Measurements from ENCODE around the gene ASIP. TPM values are rescaled to one million over a fixed set of nuclear protein-coding genes. Genes with fewer than 3 reads are reported as not detected.

ASIP gene
- total and polyA plus RNA-seq, 2 of the 13 experiments (the other 11 are each of a cell fraction or from before 2014, with no cell fraction given): not detected

DNA sequence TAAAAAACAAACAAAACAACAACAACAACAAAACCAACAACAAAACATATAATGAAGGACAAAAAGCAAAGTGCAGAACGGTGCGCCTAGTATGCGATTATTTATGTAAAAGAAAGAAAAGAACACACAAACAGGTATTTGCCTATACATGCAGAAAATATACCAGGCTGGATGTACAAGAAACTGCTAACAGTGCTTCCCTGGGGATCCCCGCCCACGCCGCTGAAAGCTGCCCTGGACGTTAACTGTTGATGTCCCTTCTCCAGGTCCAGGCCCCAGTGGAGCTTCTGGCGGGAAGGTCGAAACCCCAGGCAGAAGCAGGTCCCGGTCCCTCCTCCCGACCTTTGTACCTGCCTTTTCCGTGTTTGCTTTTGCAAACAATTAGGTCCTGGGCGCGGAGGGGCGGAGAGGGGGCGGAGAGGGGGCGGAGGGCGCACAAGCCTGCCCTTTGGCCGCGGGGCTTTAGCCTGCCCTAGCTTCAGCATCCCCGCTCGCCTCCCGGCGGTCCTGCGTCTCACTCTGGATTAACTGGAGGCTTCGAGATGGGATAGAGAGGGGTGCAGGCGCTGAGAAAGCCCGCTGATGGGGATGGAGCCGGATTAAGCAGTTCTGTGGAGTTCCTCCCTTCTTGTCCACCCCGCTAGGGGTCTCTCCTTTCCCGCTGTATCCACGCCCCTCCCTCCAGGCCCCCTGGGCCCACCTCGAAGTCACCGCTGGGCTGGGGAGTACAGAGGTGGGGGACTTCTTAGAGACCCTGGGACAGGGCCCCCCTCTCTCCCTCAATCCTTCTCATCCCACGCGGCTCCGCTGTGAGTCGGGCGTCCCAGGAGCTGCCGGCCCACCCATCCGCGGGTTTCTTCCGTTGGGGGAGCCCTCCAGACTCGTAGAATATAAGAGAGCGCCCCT is 70.1 kb downstream of the ASIP start (continued):
- no peak; the same call in 1 of the 2 replicates for TF ChIP-seq ZNF782 (CRISPR knock-in tag; IDR thresholded peaks at IDR 0.05; ENCODE audit: borderline replicate concordance)
- TF ChIP-seq, protein P1, sequence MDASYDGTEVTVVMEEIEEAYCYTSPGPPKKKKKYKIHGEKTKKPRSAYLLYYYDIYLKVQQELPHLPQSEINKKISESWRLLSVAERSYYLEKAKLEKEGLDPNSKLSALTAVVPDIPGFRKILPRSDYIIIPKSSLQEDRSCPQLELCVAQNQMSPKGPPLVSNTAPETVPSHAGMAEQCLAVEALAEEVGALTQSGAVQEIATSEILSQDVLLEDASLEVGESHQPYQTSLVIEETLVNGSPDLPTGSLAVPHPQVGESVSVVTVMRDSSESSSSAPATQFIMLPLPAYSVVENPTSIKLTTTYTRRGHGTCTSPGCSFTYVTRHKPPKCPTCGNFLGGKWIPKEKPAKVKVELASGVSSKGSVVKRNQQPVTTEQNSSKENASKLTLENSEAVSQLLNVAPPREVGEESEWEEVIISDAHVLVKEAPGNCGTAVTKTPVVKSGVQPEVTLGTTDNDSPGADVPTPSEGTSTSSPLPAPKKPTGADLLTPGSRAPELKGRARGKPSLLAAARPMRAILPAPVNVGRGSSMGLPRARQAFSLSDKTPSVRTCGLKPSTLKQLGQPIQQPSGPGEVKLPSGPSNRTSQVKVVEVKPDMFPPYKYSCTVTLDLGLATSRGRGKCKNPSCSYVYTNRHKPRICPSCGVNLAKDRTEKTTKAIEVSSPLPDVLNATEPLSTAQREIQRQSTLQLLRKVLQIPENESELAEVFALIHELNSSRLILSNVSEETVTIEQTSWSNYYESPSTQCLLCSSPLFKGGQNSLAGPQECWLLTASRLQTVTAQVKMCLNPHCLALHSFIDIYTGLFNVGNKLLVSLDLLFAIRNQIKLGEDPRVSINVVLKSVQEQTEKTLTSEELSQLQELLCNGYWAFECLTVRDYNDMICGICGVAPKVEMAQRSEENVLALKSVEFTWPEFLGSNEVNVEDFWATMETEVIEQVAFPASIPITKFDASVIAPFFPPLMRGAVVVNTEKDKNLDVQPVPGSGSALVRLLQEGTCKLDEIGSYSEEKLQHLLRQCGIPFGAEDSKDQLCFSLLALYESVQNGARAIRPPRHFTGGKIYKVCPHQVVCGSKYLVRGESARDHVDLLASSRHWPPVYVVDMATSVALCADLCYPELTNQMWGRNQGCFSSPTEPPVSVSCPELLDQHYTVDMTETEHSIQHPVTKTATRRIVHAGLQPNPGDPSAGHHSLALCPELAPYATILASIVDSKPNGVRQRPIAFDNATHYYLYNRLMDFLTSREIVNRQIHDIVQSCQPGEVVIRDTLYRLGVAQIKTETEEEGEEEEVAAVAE (CRISPR knock-in tag; IDR thresholded peaks at IDR 0.05; ENCODE audit: borderline replicate concordance): peak; percentile 80
- TF ChIP-seq RBM39 (IDR thresholded peaks at IDR 0.05; ENCODE audit: low read depth, low read length, poor library complexity, severe bottlenecking): peak; percentile 80
- TF ChIP-seq, protein P2, sequence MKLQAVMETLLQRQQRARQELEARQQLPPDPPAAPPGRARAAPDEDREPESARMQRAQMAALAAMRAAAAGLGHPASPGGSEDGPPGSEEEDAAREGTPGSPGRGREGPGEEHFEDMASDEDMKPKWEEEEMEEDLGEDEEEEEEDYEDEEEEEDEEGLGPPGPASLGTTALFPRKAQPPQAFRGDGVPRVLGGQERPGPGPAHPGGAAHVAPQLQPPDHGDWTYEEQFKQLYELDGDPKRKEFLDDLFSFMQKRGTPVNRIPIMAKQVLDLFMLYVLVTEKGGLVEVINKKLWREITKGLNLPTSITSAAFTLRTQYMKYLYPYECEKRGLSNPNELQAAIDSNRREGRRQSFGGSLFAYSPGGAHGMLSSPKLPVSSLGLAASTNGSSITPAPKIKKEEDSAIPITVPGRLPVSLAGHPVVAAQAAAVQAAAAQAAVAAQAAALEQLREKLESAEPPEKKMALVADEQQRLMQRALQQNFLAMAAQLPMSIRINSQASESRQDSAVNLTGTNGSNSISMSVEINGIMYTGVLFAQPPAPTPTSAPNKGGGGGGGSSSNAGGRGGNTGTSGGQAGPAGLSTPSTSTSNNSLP (IDR thresholded peaks at IDR 0.05; ENCODE audit: low read depth, low read length): peak; percentile 72; the same call in 1 of the 2 replicates
- no peak for TF ChIP-seq ZNF350 (CRISPR knock-in tag; IDR thresholded peaks at IDR 0.05; ENCODE audit: borderline replicate concordance, low read depth)
- peak; percentile 78 for TF ChIP-seq ZNF225 (CRISPR knock-in tag; IDR thresholded peaks at IDR 0.05)
- TF ChIP-seq, protein P3, sequence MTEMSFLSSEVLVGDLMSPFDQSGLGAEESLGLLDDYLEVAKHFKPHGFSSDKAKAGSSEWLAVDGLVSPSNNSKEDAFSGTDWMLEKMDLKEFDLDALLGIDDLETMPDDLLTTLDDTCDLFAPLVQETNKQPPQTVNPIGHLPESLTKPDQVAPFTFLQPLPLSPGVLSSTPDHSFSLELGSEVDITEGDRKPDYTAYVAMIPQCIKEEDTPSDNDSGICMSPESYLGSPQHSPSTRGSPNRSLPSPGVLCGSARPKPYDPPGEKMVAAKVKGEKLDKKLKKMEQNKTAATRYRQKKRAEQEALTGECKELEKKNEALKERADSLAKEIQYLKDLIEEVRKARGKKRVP (CRISPR knock-in tag; IDR thresholded peaks at IDR 0.05): peak in 1 of 2 experiments; percentile 78; a peak in 2 of 4 replicates
- peak; percentile 92 for TF ChIP-seq HMG20A (CRISPR knock-in tag; IDR thresholded peaks at IDR 0.05; ENCODE audit: borderline replicate concordance)
- TF ChIP-seq, protein P4, sequence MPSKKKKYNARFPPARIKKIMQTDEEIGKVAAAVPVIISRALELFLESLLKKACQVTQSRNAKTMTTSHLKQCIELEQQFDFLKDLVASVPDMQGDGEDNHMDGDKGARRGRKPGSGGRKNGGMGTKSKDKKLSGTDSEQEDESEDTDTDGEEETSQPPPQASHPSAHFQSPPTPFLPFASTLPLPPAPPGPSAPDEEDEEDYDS (CRISPR knock-in tag; IDR thresholded peaks at IDR 0.05): peak; percentile 84
- peak; percentile 97 for TF ChIP-seq SAP130 (CRISPR knock-in tag; IDR thresholded peaks at IDR 0.05; ENCODE audit: low read depth)
- peak; percentile 77 for TF ChIP-seq DMAP1 (CRISPR knock-in tag; IDR thresholded peaks at IDR 0.05)
- no peak; the same call in 1 of the 2 replicates for TF ChIP-seq ZNF3 (CRISPR knock-in tag; IDR thresholded peaks at IDR 0.05)
- TF ChIP-seq, protein P5, sequence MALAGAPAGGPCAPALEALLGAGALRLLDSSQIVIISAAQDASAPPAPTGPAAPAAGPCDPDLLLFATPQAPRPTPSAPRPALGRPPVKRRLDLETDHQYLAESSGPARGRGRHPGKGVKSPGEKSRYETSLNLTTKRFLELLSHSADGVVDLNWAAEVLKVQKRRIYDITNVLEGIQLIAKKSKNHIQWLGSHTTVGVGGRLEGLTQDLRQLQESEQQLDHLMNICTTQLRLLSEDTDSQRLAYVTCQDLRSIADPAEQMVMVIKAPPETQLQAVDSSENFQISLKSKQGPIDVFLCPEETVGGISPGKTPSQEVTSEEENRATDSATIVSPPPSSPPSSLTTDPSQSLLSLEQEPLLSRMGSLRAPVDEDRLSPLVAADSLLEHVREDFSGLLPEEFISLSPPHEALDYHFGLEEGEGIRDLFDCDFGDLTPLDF (CRISPR knock-in tag; IDR thresholded peaks at IDR 0.05): peak; percentile 94
- TF ChIP-seq, protein P6, sequence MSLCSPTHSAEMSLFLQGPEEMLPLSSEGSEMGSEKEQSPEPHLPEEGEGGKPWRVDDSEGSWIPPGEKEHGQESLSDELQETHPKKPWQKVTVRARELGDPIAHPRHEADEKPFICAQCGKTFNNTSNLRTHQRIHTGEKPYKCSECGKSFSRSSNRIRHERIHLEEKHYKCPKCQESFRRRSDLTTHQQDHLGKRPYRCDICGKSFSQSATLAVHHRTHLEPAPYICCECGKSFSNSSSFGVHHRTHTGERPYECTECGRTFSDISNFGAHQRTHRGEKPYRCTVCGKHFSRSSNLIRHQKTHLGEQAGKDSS (CRISPR knock-in tag; IDR thresholded peaks at IDR 0.05; ENCODE audit: borderline replicate concordance, low read depth): peak; percentile 86
- no peak for TF ChIP-seq ISX (CRISPR knock-in tag; conservative IDR thresholded peaks at IDR 0.05)
- TF ChIP-seq ZFP90 (CRISPR knock-in tag; IDR thresholded peaks at IDR 0.05; ENCODE audit: borderline replicate concordance): no peak; the same call in 1 of the 2 replicates
- TF ChIP-seq MAZ (IDR thresholded peaks at IDR 0.05; ENCODE audit: borderline replicate concordance, low read depth, low read length): peak; percentile 96
- TF ChIP-seq MAZ (CRISPR knock-in tag; IDR thresholded peaks at IDR 0.05; ENCODE audit: low read depth): peak; percentile 83
- peak; percentile 39; the same call in 1 of the 2 replicates for TF ChIP-seq ZSCAN25 (CRISPR knock-in tag; IDR thresholded peaks at IDR 0.05)

All from HepG2 (cell line).